Parathyroid adenoma (tissue), 2 donors: ENCODE data around the gene SENP2.
"Not testable (repeated sequence)": the region's sequence is repeated elsewhere in the genome, so short reads cannot be mapped to it uniquely, and the experiment has no call there.

Experiments used
- H2AFZ ChIP-seq: fragments of 300-600 bp; sonication (generic); one replicate; pipeline ENCODE4 v1.7.0; 2017; ENCODE audit warnings: antibody characterized with exemption, mild to moderate bottlenecking
- H3K27ac ChIP-seq: fragments of 300-600 bp; sonication (generic); one replicate; pipeline ENCODE4 v1.7.0; 2017
- H3K27me3 ChIP-seq: fragments of 300-600 bp; sonication (generic); one replicate; pipeline ENCODE4 v1.7.0; 2017; ENCODE audit warnings: low read length; ENCODE audit not compliant: control insufficient read depth, insufficient read depth
- H3K36me3 ChIP-seq: fragments of 300-600 bp; sonication (generic); one replicate; pipeline ENCODE4 v1.7.0; 2017; ENCODE audit warnings: low read length; ENCODE audit not compliant: control insufficient read depth, insufficient read depth
- H3K4me1 ChIP-seq: fragments of 300-600 bp; sonication (generic); one replicate; pipeline ENCODE4 v1.7.0; 2017; ENCODE audit warnings: control low read depth
- H3K4me2 ChIP-seq: fragments of 300-600 bp; sonication (generic); one replicate; pipeline ENCODE4 v1.7.0; 2017; ENCODE audit warnings: low read length
- H3K4me3 ChIP-seq: fragments of 300-600 bp; sonication (generic); one replicate; pipeline ENCODE4 v1.7.0; 2017; ENCODE audit warnings: low read depth, low read length
- H3K79me2 ChIP-seq: fragments of 300-600 bp; sonication (generic); one replicate; pipeline ENCODE4 v1.7.0; 2017; ENCODE audit warnings: control low read depth
- H3K9ac ChIP-seq: fragments of 300-600 bp; sonication (generic); one replicate; pipeline ENCODE4 v1.7.0; 2017; ENCODE audit warnings: mild to moderate bottlenecking
- H3K9me3 ChIP-seq: fragments of 300-600 bp; sonication (generic); one replicate; pipeline ENCODE4 v1.7.0; 2017; ENCODE audit warnings: low read length; ENCODE audit not compliant: control insufficient read depth
- TF ChIP-seq, protein P1 (sequence below): fragments of 300-600 bp; sonication (generic); IDR thresholded peaks from one replicate; pipeline ENCODE4 v1.7.0; 2017; ENCODE audit warnings: antibody characterized with exemption, mild to moderate bottlenecking
- donor health status: primary hyperparathyroidism.

SENP2 gene

DNA sequence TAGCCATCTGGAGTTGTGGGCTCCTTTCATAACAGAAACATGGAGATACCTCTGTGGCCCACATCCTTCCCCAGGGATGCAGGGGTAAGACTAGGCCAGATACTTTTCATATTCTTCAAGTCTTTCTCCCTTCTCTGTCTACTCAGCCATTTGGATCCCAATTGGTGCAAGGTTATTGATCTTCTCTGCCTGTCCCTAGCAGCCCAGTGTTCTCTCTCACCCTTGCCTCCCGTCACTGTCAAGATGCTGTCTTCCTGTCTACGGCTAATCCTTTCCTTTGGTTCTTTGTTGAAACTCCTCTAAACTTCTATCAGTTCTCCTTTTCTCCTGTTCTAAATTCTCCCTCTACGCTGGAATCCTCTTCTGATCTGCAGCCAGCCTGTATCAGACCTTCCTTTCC, 51.3 kb downstream of the SENP2 start:
- TF ChIP-seq, protein P1, sequence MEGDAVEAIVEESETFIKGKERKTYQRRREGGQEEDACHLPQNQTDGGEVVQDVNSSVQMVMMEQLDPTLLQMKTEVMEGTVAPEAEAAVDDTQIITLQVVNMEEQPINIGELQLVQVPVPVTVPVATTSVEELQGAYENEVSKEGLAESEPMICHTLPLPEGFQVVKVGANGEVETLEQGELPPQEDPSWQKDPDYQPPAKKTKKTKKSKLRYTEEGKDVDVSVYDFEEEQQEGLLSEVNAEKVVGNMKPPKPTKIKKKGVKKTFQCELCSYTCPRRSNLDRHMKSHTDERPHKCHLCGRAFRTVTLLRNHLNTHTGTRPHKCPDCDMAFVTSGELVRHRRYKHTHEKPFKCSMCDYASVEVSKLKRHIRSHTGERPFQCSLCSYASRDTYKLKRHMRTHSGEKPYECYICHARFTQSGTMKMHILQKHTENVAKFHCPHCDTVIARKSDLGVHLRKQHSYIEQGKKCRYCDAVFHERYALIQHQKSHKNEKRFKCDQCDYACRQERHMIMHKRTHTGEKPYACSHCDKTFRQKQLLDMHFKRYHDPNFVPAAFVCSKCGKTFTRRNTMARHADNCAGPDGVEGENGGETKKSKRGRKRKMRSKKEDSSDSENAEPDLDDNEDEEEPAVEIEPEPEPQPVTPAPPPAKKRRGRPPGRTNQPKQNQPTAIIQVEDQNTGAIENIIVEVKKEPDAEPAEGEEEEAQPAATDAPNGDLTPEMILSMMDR = no peak
- no peak overlapping the region for H3K27ac ChIP-seq

GRCh38 chr3:185638651-185639050, 52.6 kb downstream of the SENP2 start:
- H3K79me2 ChIP-seq, H3K36me3 ChIP-seq, H3K9me3 ChIP-seq, H3K27ac ChIP-seq, H3K9ac ChIP-seq, H3K4me3 ChIP-seq, H3K4me2 ChIP-seq, H2AFZ ChIP-seq, H3K4me1 ChIP-seq, H3K27me3 ChIP-seq: not testable (repeated sequence)

More for the DNA sequence above, 51.3 kb downstream of the SENP2 start:
- no peak overlapping the region for H3K4me3 ChIP-seq
- no peak overlapping the region for H3K4me2 ChIP-seq
- H3K9ac ChIP-seq = no peak overlapping the region
- no peaks in the 10 kb centered on the region for H3K4me1 ChIP-seq
- no peaks in the 10 kb centered on the region for H3K9me3 ChIP-seq
- H3K36me3 ChIP-seq = no peaks in the 10 kb centered on the region
- H3K79me2 ChIP-seq = no peaks in the 10 kb centered on the region
- H2AFZ ChIP-seq = no peak overlapping the region
- H3K27me3 ChIP-seq = no peaks in the 10 kb centered on the region

DNA sequence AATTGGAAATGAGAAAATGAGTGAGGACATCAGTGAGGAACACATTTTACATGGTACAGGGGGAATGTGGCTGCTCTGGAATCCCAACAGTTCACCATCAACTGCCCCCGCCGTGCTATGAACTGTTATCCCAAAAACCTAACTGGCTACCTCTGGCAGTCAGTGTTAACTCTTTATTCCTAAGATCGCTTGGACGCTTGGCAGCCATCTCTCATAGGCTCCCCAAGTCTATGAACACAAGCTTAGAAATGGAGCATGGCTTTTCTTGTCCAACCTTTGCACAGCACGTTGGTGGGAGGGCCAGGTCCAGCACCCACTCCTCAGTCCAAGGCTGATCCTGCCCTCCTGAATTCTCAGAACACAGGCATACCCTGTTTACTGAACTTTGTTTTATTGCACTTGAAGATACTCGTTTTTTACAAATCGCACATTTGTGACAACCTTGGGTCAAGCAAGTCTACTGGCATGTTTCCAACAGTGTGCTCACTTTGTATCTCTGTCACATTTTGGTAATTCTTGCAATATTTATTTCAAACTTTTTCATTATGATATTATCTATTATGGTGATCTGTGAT, 53.6 kb downstream of the SENP2 start:
- Histone ChIP-seq H3K27me3 (no peaks in the 10 kb centered on the region), H3K9me3 (no peaks in the 10 kb centered on the region), H2AFZ (no peak overlapping the region), H3K27ac (no peak overlapping the region), H3K4me3 (no peak overlapping the region), H3K4me2 (no peak overlapping the region), H3K9ac (no peak overlapping the region), H3K36me3 (no peaks in the 10 kb centered on the region), H3K4me1 (no peaks in the 10 kb centered on the region), H3K79me2 (no peaks in the 10 kb centered on the region)
- TF ChIP-seq, protein P1 = no peak

DNA sequence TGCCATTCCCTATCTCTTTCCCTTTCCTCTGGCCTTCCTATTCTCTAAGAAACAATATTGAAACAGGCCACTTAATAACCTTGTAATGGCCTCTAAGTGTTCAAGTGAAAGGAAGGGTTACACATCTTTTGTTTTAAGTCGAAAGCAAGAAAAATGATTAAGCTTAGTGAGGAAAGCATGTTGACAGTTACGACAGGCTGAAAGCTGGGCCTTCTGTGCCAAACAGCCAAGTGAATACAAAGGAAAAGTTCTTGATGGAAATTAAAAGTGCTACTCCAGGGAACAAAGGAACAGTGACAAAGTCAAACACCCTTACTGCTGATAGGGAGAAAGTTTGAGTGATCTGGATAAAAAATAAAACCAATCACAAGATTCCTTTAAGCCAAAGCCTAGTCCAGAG, 54.2 kb downstream of the SENP2 start:
- Histone ChIP-seq H3K9me3 (no peaks in the 10 kb centered on the region), H3K79me2 (no peaks in the 10 kb centered on the region), H3K27ac (no peak overlapping the region), H3K9ac (no peak overlapping the region), H3K4me2 (no peak overlapping the region), H2AFZ (no peak overlapping the region), H3K4me1 (no peaks in the 10 kb centered on the region), H3K4me3 (no peak overlapping the region), H3K36me3 (no peaks in the 10 kb centered on the region), H3K27me3 (no peaks in the 10 kb centered on the region)
- TF ChIP-seq, protein P1 = no peak

DNA sequence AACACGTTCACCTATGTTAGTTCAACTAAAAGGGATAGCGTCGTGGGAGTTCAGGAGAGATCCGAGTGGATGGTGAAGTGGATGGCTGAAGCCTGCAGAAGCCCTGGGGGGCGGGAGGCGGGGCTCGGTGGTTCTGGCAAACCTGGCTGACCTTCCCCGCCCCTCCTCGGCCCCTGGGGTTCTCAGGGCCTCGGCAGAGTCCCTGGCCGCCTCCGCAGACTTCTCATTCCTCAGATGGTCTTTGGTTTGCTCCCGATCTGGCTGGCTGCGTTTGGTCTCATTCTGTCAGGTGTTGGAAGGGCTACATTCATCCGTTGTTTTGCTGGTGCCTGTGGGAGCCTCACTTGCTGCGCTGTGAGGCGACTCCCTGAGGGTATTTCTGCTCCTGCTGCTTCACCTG, 59.1 kb downstream of the SENP2 start:
- H3K27ac ChIP-seq, H3K36me3 ChIP-seq, H3K79me2 ChIP-seq, H3K4me2 ChIP-seq, H3K9ac ChIP-seq, H2AFZ ChIP-seq, H3K4me3 ChIP-seq, H3K4me1 ChIP-seq, H3K27me3 ChIP-seq, H3K9me3 ChIP-seq: not testable (repeated sequence)
